ENCODE data around the gene FIG4. TPM values are rescaled to one million over a fixed set of nuclear protein-coding genes. Genes with fewer than 3 reads are reported as not detected.

FIG4 gene
- total RNA-seq, 1 experiment from 2014 or later: 10.9 TPM

- BruUV-seq (replicated peaks): no TSS peak
- intact Hi-C loops (cut with micrococcal nuclease; ENCODE audit: unreplicated experiment): no loop called here
- no peaks in the 10 kb centered on the region for H3K36me3 ChIP-seq (ENCODE audit: insufficient read depth, low read length, poor library complexity, severe bottlenecking)
- peaks cover 8% of the 10 kb centered on the region for H3K4me1 ChIP-seq (ENCODE audit: insufficient read depth, low read length, poor library complexity, severe bottlenecking)
- H3K27ac ChIP-seq (ENCODE audit: low read depth, low read length, poor library complexity, severe bottlenecking): no peak overlapping the region
- ChIA-PET POLR2A (ENCODE audit: low non-redundant PET) (no interaction called here), CTCF (no interaction called here)
- TF ChIP-seq CTCF (conservative IDR thresholded peaks at IDR 0.05; ENCODE audit: low read depth, low read length) (no peak), EZH2 (IDR thresholded peaks at IDR 0.05; ENCODE audit: borderline replicate concordance, low read depth, low read length, poor library complexity, severe bottlenecking) (no peak)
- H3K27me3 ChIP-seq (replicated peaks; ENCODE audit: insufficient read depth, low read depth, low read length, poor library complexity): no peaks in the 10 kb centered on the region
- DNase-seq (ENCODE audit: low spot score): no peak
- no peak overlapping the region for H3K4me3 ChIP-seq (ENCODE audit: low read depth, low read length, poor library complexity, severe bottlenecking)
- no peaks in the 10 kb centered on the region for H3K9me3 ChIP-seq (ENCODE audit: low read depth, low read length, poor library complexity, severe bottlenecking)
Observed at GRCh38 chr6:109686566-109687265, 4.4 kb upstream of the FIG4 start.

- H3K4me1 ChIP-seq (ENCODE audit: insufficient read depth, low read length, poor library complexity, severe bottlenecking): peaks cover 12% of the 10 kb centered on the region
- H3K9me3 ChIP-seq (ENCODE audit: low read depth, low read length, poor library complexity, severe bottlenecking): no peaks in the 10 kb centered on the region
- H3K4me3 ChIP-seq (ENCODE audit: low read depth, low read length, poor library complexity, severe bottlenecking): no peak overlapping the region
- TF ChIP-seq CTCF (conservative IDR thresholded peaks at IDR 0.05; ENCODE audit: low read depth, low read length) (no peak), EZH2 (IDR thresholded peaks at IDR 0.05; ENCODE audit: borderline replicate concordance, low read depth, low read length, poor library complexity, severe bottlenecking) (no peak)
- CTCF ChIA-PET: no interaction called here
- POLR2A ChIA-PET (ENCODE audit: low non-redundant PET): no interaction called here
- H3K36me3 ChIP-seq (ENCODE audit: insufficient read depth, low read length, poor library complexity, severe bottlenecking): no peaks in the 10 kb centered on the region
- no peak overlapping the region for H3K27ac ChIP-seq (ENCODE audit: low read depth, low read length, poor library complexity, severe bottlenecking)
- no peaks in the 10 kb centered on the region for H3K27me3 ChIP-seq (replicated peaks; ENCODE audit: insufficient read depth, low read depth, low read length, poor library complexity)
- DNase-seq (ENCODE audit: low spot score): peak; percentile 18
- BruUV-seq (replicated peaks): no TSS peak
- intact Hi-C loops (cut with micrococcal nuclease; ENCODE audit: unreplicated experiment): no loop called here
Observed at GRCh38 chr6:109687271-109687761, 3.8 kb upstream of the FIG4 start.

GRCh38 chr6:109690373-109690736 lies 741 bp upstream of the FIG4 start:
- Histone ChIP-seq H3K4me3 (ENCODE audit: low read depth, low read length, poor library complexity, severe bottlenecking) (peak overlapping the region; percentile 77), H3K4me1 (ENCODE audit: insufficient read depth, low read length, poor library complexity, severe bottlenecking) (peaks cover 12% of the 10 kb centered on the region), H3K36me3 (ENCODE audit: insufficient read depth, low read length, poor library complexity, severe bottlenecking) (no peaks in the 10 kb centered on the region), H3K9me3 (ENCODE audit: low read depth, low read length, poor library complexity, severe bottlenecking) (no peaks in the 10 kb centered on the region), H3K27me3 (replicated peaks; ENCODE audit: insufficient read depth, low read depth, low read length, poor library complexity) (no peaks in the 10 kb centered on the region), H3K27ac (ENCODE audit: low read depth, low read length, poor library complexity, severe bottlenecking) (peak overlapping the region; percentile 82)
- BruUV-seq (replicated peaks): no TSS peak
- no peak for DNase-seq (ENCODE audit: low spot score)
- CTCF ChIA-PET: interaction anchor here (1.4 to 1.6 kb wide), 2 partner anchors 163 to 349 kb away, joined by 6 to 14 read pairs; no protein-coding TSS in a partner anchor
- POLR2A ChIA-PET (ENCODE audit: low non-redundant PET): no interaction called here
- intact Hi-C loops (cut with micrococcal nuclease; ENCODE audit: unreplicated experiment): loop anchor here (2.0 kb wide), 1 partner anchor 164 kb away; no protein-coding TSS in a partner anchor
- TF ChIP-seq EZH2 (IDR thresholded peaks at IDR 0.05; ENCODE audit: borderline replicate concordance, low read depth, low read length, poor library complexity, severe bottlenecking) (no peak), CTCF (conservative IDR thresholded peaks at IDR 0.05; ENCODE audit: low read depth, low read length) (no peak)

All from A673 (cell line).